ENCODE results near the gene GXYLT1.
"Not testable (repeated sequence)": the region's sequence is repeated elsewhere in the genome, so short reads cannot be mapped to it uniquely, and the experiment has no call there.

Gene GXYLT1

GRCh38 chr12:42144158-42144407 lies 591 bp downstream of the GXYLT1 start:
- no peak for DNase-seq (ENCODE audit: low read depth in 2 of 2)

DNA sequence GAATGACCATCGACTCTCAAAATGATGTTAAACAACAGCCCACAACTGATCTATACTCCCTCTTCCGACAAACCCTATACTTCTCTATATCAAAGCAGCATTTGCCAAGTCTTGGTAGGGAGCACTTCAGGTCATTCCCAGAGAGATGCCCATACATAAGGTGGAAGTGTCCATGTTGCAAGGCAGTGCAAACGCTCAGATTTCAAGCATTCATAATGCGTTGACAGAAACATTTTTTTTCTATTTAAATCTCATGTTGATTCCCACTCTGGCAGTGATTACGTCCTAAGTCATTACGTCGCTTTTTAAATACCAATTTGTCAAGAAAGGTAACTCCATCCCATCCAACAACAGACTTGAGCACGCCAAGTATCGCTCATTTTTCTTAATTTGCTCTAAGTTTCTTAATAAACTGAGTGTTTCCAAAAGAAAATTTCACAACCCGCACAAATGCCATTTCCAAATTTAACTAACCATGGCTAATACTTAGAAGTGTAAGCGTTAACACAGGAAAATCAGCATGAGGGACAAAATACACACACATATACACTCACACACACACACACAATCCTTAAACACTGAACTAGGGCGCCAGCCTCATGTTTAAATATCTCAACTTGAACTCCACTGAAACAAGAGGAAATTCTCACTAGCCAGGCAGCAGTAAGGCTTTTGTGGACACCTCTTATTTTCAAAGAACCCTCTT lies 1.1 kb downstream of the GXYLT1 start:
- DNase-seq (ENCODE audit: low read depth in 2 of 2): no peak

GRCh38 chr12:42141981-42142606 lies 2.6 kb downstream of the GXYLT1 start:
- no peak for DNase-seq (ENCODE audit: low read depth in 2 of 2)

DNA sequence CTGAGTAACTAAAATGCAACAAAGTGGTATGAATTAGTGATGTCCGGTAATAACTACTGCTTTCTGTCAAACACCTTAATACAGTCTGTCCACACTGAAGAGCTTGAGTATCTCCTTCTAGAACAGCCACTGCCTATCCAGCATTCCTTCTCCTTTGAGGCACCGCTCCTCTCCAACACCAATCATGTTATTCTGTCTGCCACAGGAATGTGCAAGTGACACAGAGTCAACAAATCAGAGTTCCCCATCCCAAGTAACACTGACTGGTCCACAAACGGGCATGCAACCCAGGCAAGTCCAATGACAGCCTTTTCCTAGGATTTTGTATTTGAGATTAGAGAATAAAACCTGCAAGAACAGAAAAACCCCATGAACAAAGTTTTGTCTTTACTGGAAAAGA lies 3.8 kb downstream of the GXYLT1 start:
- DNase-seq (ENCODE audit: low read depth in 2 of 2): no peak

GRCh38 chr12:42135259-42135814 lies 9.3 kb downstream of the GXYLT1 start:
- no peak for DNase-seq (ENCODE audit: low read depth in 2 of 2)

DNA sequence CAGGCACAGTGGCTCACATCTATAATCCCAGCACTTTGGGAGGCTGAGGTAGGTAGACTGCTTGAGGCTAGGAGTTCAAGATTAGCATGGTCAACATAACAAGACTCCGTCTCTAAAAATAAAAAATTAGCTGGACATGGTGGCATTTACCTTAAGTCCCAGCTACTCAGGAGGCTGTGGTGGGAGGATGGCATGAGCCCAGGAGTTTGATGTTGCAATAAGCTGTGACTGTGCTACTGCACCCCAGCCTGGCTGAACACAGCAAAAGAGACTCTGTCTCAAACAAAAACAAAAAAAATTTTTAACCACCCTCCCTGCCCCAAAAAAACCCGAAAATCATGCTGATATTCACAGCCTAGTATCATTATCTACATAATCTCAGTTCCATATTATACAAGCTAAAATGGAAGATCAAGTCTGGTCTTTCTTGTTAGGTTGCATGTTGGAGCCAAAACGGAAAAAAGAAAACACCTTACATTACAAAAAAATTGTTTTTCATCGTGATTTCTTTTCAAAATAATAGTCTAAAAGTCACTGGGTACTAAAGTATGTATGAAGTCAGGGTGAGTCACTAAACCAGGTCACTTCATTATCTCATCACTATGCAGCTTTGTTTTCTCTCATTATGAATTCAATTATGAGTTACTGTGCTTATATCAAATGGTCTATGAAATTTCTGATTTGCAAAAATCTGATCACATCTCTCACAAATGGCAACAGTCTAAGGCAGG lies 13.8 kb downstream of the GXYLT1 start:
- DNase-seq (ENCODE audit: low read depth in 2 of 2): no peak

GRCh38 chr12:42129595-42130204 lies 15.0 kb downstream of the GXYLT1 start:
- no peak for DNase-seq (ENCODE audit: low read depth in 2 of 2)

DNA sequence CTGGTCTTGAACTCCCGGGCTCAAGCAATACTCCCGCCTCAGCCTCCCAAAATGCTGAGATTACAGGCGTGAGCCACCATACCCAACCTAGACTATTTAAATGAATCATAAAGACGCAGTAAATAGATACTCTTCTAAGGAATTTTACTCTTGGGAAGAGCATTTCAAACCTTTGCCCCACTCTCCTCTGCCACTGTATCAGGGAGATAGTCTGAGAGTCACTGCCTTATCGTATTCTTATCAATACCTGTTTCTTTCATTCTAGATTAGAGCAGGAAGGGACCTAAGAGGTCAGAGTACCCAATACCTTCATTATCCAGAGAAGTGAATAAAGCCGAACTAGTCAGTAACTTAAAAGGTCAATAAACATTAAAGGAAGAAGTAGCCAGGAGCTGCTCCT lies 15.8 kb downstream of the GXYLT1 start:
- DNase-seq (ENCODE audit: low read depth in 2 of 2): no peak

DNA sequence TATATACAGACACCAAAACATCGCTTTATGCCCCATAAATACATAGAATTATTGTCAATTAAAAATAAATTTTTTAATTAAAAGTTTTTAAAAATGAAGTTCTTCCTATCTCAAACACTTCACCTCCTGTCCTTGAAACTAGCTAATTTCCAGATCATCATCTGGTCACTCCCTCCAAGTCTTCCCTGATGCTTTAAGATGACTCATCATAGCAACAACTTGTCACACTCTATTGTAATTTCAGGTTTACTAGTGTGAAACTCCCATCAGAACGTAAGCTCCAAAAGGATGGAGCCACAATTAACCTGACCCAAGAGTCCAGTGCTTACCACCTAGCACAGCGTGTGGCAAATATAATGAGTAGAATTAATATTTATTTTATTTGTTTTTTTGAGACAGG lies 16.3 kb downstream of the GXYLT1 start:
- no peak for DNase-seq (ENCODE audit: low read depth in 2 of 2)

- no peak for DNase-seq (ENCODE audit: low read depth in 2 of 2)
These were observed 17.7 kb downstream of the GXYLT1 start for GRCh38 chr12:42126963-42127362.

DNA sequence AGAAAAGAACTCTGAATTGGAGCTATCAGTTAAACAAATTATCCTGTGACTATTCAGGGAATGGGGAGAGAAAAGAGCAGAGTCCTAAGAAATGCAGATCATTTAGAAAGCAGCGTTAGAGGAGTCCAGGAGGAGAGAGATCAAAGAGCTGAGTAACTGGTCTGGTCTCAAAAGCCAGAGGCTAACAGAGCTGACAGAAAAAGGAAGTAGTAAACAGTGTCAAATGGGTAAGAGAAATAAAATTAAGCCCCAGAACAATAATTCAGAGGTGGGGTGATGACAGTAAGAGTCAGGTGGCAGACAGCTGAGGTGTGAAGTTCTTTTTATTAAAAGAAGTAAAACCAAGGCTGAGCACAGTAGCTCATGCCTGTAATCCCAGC lies 19.3 kb downstream of the GXYLT1 start:
- DNase-seq (ENCODE audit: low read depth in 2 of 2): no peak

- no peak for DNase-seq (ENCODE audit: low read depth in 2 of 2)
These were observed 19.8 kb downstream of the GXYLT1 start for GRCh38 chr12:42124764-42125387.

GRCh38 chr12:42119085-42119633 lies 25.5 kb downstream of the GXYLT1 start:
- no peak for DNase-seq (ENCODE audit: low read depth in 2 of 2)

- DNase-seq (ENCODE audit: low read depth in 2 of 2): no peak
These were observed 26.4 kb downstream of the GXYLT1 start for GRCh38 chr12:42118136-42118879.

- no peak for DNase-seq (ENCODE audit: low read depth in 2 of 2)
These were observed 35.6 kb downstream of the GXYLT1 start for GRCh38 chr12:42109031-42109430.

DNA sequence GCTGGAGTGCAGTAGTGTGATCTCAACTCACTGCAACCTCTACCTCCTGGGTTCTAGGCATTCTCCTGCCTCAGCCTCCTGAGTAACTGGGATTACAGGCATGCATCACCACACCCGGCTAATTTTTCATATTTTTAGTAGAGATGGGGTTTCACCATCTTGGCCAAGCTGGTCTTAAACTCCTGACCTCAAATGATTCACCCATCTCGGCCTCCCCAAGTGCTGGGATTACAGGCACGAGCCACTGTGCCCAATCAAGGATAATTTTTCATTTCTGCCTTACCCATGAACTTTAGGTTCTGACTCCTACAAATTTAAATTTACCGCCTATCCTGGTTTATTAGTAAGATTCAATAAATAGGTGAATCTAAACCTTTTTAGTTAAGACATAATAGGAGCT lies 37.9 kb downstream of the GXYLT1 start:
- DNase-seq (ENCODE audit: low read depth in 2 of 2): not testable (repeated sequence)

DNA sequence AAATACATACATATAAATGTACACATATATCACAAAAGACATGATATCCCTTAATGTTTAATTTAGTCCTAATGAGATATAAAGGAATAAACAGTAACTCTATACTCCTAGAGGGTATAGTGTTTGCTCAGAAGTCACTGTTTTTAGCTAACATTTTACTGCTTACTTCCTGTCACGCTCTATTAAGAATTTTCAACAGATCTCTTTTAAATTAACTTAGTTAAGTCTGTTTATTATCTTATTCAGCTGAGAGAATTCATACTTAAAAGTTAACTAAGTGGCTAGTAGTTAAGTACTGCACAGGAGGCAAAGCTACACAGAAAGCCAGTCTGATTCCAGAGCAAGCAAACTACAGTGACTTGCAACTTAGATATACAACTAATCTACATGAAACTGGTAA lies 39.9 kb downstream of the GXYLT1 start:
- no peak for DNase-seq (ENCODE audit: low read depth in 2 of 2)

GRCh38 chr12:42104087-42104486 lies 40.6 kb downstream of the GXYLT1 start:
- no peak for DNase-seq (ENCODE audit: low read depth in 2 of 2)

DNA sequence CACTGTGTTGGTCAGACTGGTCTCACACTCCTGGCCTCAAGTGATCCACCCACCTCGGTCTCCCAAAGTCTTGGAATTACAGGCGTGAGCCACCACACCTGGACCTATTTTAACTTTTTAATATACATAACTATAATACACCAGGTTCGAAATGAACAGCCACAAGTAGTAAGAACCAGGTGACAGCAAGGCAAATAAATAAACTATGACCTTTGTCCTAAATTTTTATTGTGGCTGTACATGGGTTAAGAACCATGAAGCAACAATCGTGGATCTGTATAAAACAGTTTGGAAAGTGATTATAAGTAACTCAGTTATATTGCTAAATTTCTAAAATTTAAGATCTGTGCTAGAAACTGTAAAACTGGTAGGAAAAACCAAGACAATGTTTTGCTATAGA lies 41.5 kb downstream of the GXYLT1 start:
- DNase-seq (ENCODE audit: low read depth in 2 of 2): no peak

- DNase-seq (ENCODE audit: low read depth in 2 of 2): no peak
These were observed 42.0 kb downstream of the GXYLT1 start for GRCh38 chr12:42102720-42103119.

GRCh38 chr12:42099433-42099832 lies 45.2 kb downstream of the GXYLT1 start:
- DNase-seq (ENCODE audit: low read depth in 2 of 2): no peak

Measured in stimulated activated CD4-positive, alpha-beta T cell treated with anti-CD3 and anti-CD28 coated beads, Interleukin-4, amount 100 ng/mL, for 48 hours (primary cell).